Left ventricle myocardium inferior (tissue), 1 donor: ENCODE data around the gene LSMEM2. TPM values are rescaled to one million over a fixed set of nuclear protein-coding genes. Genes with fewer than 3 reads are reported as not detected.
A peak's percentile ranks its signal among the peaks of the same experiment; 100 is the strongest.
"Not testable (repeated sequence)": the region's sequence is repeated elsewhere in the genome, so short reads cannot be mapped to it uniquely, and the experiment has no call there.

Experiments
- DNase-seq: peaks from one replicate; pipeline ENCODE4 v3.0.0-alpha.2; 2020
- H3K27ac ChIP-seq: fragments of 200-600 bp; replicated peaks from 2 replicates; pipeline ENCODE4 v1.8.0; 2021
- H3K27me3 ChIP-seq: fragments of 200-600 bp; 2 replicates; pipeline ENCODE4 v1.8.0; 2021; ENCODE audit warnings: low read depth
- H3K36me3 ChIP-seq: fragments of 200-600 bp; 2 replicates; pipeline ENCODE4 v1.8.0; 2021
- H3K4me1 ChIP-seq: fragments of 200-600 bp; 2 replicates; pipeline ENCODE4 v1.8.0; 2021
- H3K4me3 ChIP-seq: fragments of 200-600 bp; 2 replicates; pipeline ENCODE4 v1.8.0; 2021; ENCODE audit warnings: mild to moderate bottlenecking, moderate library complexity
- H3K9me3 ChIP-seq: fragments of 200-600 bp; replicated peaks from 2 replicates; pipeline ENCODE4 v1.8.0; 2021
- intact Hi-C: fragments of 100-400 bp; cut with micrococcal nuclease; formaldehyde crosslinking; loops from one replicate; pipeline ENCODE4 v1.11.0; 2022
- total RNA-seq: library from RNA; stranded (reverse); fragmentation: NEBNext Ultra II Directional; extraction: Animal tissue kit (Norgen Biotek cat#: 25700); gene quantifications from one replicate; pipeline ENCODE4 v1.2.1, GENCODE V29; 2021
- TF ChIP-seq, protein P1 (sequence below): fragments of 200-600 bp; IDR thresholded peaks from 2 replicates; pipeline ENCODE4 v1.8.0; 2021; ENCODE audit warnings: antibody characterized with exemption, mild to moderate bottlenecking, borderline replicate concordance
- donor health status: DM: no; HTN: yes; CAD: no; lungs with severe emphysema.

Gene LSMEM2
- total RNA-seq, 1 donor from 2014 or later = 27.7 TPM

DNA sequence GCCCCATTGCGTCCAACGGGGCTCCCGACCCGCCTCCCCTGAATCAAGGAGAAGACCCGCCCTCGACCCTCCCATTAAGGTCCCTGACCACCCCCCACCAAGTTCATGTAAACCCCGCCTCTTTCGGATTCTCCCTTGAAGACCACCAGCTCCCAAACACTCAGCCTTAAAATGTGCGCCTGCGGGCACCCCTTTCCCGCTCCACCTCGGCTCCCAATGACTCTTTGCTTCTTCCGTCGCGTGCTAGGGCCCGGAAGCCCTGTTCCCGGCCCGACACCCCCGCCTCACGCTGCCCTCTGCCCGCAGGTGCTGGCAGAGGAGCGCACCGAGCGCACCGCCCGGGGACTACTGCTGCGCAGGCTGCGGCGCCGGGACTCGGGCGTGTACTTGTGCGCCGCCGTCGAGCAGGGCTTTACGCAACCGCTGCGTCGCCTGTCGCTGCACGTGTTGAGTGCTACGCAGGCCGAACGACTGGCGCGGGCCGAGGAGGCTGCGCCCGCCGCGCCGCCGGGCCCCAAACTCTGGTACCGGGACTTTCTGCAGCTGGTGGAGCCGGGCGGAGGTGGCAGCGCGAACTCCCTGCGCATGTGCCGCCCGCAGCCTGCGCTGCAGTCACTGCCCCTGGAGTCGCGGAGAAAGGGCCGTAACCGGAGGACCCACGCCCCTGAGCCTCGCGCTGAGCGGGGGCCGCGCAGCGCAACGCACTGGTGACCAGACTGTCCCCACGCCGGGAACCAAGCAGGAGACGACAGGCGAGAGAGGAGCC is 2.7 kb upstream of the LSMEM2 start:
- TF ChIP-seq, protein P1, sequence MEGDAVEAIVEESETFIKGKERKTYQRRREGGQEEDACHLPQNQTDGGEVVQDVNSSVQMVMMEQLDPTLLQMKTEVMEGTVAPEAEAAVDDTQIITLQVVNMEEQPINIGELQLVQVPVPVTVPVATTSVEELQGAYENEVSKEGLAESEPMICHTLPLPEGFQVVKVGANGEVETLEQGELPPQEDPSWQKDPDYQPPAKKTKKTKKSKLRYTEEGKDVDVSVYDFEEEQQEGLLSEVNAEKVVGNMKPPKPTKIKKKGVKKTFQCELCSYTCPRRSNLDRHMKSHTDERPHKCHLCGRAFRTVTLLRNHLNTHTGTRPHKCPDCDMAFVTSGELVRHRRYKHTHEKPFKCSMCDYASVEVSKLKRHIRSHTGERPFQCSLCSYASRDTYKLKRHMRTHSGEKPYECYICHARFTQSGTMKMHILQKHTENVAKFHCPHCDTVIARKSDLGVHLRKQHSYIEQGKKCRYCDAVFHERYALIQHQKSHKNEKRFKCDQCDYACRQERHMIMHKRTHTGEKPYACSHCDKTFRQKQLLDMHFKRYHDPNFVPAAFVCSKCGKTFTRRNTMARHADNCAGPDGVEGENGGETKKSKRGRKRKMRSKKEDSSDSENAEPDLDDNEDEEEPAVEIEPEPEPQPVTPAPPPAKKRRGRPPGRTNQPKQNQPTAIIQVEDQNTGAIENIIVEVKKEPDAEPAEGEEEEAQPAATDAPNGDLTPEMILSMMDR = no peak
- no peak overlapping the region for H3K4me3 ChIP-seq
- no peaks in the 10 kb centered on the region for H3K9me3 ChIP-seq
- H3K27ac ChIP-seq = no peak overlapping the region
- intact Hi-C loops = loop anchor here (10.0 kb wide), 1 partner anchor 81 kb away; the partner anchor contains the start of gene GNAT1
- H3K36me3 ChIP-seq = no peaks in the 10 kb centered on the region
- peaks cover 65% of the 10 kb centered on the region for H3K4me1 ChIP-seq
- peaks cover 31% of the 10 kb centered on the region for H3K27me3 ChIP-seq
- no peak for DNase-seq

DNA sequence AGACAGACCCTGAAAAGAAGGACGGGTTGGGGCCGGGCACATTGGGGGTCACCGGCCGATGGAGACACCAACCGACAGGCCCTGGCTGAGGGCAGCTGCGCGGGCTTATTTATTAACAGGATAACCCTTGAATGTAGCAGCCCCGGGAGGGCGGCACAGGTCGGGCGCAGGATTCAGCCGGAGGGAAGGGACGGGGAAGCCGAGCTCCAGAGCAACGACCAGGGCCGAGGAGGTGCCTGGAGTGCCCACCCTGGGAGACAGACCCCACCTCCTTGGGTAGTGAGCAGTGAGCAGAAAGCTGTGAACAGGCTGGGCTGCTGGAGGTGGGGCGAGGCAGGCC is 2.2 kb upstream of the LSMEM2 start:
- intact Hi-C loops = loop anchor here (10.0 kb wide), 1 partner anchor 82 kb away; the partner anchor contains the start of gene GNAT1
- Histone ChIP-seq H3K9me3 (no peaks in the 10 kb centered on the region), H3K36me3 (no peaks in the 10 kb centered on the region), H3K4me1 (peaks cover 65% of the 10 kb centered on the region), H3K4me3 (no peak overlapping the region), H3K27me3 (peaks cover 31% of the 10 kb centered on the region), H3K27ac (no peak overlapping the region)
- no peak for DNase-seq
- TF ChIP-seq, protein P1 = no peak

DNA sequence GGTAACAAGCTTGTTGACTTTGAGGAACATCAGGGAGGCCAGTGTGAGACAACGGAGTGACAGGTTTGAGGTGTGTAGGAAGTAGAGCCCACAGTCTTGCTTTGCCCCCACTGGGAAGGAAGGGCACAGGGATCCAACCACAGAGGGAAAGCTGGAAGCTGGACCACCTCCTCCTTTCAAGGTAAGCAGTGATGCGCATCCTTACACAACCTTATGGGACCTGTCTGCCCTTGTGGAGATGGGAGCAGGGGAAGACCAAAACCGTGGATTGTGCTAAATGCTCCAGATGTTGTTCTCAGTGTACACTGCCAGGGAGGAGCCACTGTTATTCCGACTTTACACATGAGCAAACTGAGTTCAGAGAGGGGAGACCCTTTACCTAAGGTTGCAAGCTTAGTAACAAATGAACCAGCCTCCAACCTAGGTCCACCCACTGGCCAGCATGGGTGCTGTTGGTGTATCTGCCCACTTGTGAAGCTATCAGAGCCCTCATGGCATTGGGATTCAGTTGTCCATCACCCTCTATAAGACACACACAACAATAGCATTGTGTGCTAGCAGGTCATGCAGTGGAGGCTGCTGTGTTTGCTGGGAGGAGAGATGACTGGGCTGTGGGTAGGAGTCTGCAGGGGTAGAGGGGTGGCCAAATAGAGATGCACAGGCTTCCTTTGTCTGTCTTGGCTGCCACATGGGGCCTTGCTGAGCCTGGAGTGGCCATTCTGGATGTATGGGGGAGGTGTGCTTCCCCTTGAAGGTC is 586 bp upstream of the LSMEM2 start:
- intact Hi-C loops = loop anchor here (10.0 kb wide), 1 partner anchor 84 kb away; the partner anchor contains the start of gene GNAT1
- peaks cover 56% of the 10 kb centered on the region for H3K4me1 ChIP-seq
- DNase-seq = no peak
- H3K36me3 ChIP-seq = no peaks in the 10 kb centered on the region
- no peaks in the 10 kb centered on the region for H3K9me3 ChIP-seq
- TF ChIP-seq, protein P1 = no peak
- H3K27ac ChIP-seq = peak overlapping the region; percentile 89
- H3K27me3 ChIP-seq = peaks cover 31% of the 10 kb centered on the region
- no peak overlapping the region for H3K4me3 ChIP-seq

DNA sequence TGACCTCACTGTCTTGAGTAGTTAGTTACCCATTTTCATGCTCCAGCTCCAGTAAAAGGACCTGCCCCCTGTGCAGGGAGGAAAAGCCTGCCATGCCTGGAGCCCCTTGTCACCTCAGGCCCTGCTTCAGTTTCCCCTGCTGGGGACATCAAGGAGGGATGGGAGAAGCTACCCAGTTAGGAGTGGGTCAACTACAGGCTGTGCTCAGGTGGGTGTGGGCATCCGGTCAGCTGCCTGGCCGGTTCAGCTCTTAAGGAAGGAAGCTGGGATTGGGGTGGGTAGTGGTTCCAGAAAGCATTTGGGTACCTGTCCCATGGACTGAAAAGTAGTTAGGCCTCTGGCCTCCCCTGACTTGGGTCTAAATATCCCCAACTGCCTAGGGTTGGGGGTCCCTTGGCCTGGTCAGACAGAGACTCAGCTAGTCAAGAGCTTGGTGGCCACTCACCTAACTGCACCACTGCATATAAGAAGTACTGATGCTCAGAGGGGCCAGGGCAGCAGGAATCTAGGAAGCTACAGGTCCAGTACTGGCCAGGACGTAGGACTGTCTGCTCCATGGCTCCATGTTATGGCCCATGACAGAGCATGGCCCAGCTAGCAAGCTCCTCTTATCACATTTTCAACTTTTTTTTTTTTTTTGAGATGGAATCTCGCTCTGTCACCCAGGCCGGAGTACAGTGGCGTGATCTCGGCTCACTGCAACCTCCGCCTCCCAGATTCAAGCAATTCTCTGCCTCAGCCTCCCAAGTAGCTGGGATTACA is 549 bp downstream of the LSMEM2 start:
- Histone ChIP-seq H3K9me3 (no peaks in the 10 kb centered on the region), H3K36me3 (no peaks in the 10 kb centered on the region), H3K4me3 (peak overlapping the region; percentile 62), H3K27ac (peak overlapping the region; percentile 89), H3K4me1 (peaks cover 44% of the 10 kb centered on the region), H3K27me3 (peaks cover 22% of the 10 kb centered on the region)
- TF ChIP-seq, protein P1 = no peak
- intact Hi-C loops = loop anchor here (10.0 kb wide), 1 partner anchor 85 kb away; the partner anchor contains the start of gene GNAT1
- no peak for DNase-seq

DNA sequence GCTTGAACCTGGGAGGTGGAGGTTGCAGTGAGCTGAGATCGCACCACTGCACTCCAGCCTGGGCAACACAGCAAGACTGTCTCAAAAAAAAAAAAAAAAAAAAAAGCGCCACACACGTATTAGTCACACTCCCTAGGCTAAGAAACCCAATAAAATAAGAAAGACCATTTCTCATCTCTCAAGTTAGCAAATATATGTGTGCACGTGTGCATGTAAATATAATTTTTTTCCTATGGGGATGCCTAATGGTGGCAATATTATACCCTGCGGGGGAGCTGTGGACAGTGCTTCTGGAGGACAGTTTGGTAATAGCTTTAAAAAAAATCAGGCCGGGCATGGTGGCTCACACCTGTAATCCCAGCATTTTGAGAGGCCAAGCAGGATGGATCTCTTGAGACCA is 5.2 kb downstream of the LSMEM2 start:
- H3K27me3 ChIP-seq, H3K27ac ChIP-seq, H3K9me3 ChIP-seq, H3K4me3 ChIP-seq, intact Hi-C loops, DNase-seq: not testable (repeated sequence)
- peaks cover 51% of the 10 kb centered on the region for H3K4me1 ChIP-seq
- H3K36me3 ChIP-seq = peaks cover 14% of the 10 kb centered on the region
